Endothelial cell of umbilical vein (primary cell): Measurements from ENCODE around the gene PDE8B.

Source experiments
- CTCF ChIP-seq, 2 donors: IDR thresholded peaks; 1 replicate in 1 of 2; 2 replicates in 1 of 2; pipeline ENCODE4 v1.5.1; 2011; ENCODE audit warnings: low read length in 2 of 2, mild to moderate bottlenecking in 2 of 2, moderate library complexity in 2 of 2, control low read depth in 1 of 2, inconsistent platforms in 1 of 2, low read depth in 1 of 2; ENCODE audit not compliant: insufficient read depth in 1 of 2; ENCODE audit errors: extremely low read depth in 1 of 2
- GATA2 ChIP-seq: IDR thresholded peaks from 2 replicates; pipeline ENCODE4 v1.7.0; 2011; ENCODE audit warnings: low read depth, mild to moderate bottlenecking, moderate library complexity, mixed read lengths, low read length; ENCODE audit not compliant: insufficient read length, insufficient read depth
- JUN ChIP-seq: IDR thresholded peaks from 2 replicates; pipeline ENCODE4 v1.6.1; 2011; ENCODE audit warnings: borderline replicate concordance, low read depth; ENCODE audit not compliant: insufficient read length, insufficient read depth
- POLR2A ChIP-seq: IDR thresholded peaks from 2 replicates; pipeline ENCODE4 v1.6.1; 2012; ENCODE audit warnings: low read depth, mild to moderate bottlenecking, control low read depth, low read length

- TF ChIP-seq POLR2A, result no peak
- no peak for TF ChIP-seq CTCF (IDR thresholded peaks at IDR 0.05; ENCODE audit: extremely low read depth in 1 of 2, insufficient read depth in 1 of 2, low read depth in 1 of 2, low read length in 2 of 2)
- no peak for TF ChIP-seq GATA2
- TF ChIP-seq JUN, result no peak
Observed at GRCh38 chr5:77333451-77334123, 123.1 kb downstream of the PDE8B start.
